OCI-LY3 (cell line): ENCODE data around the gene PIP5K1A.

Experiments
- H2AFZ ChIP-seq: fragments of 200-600, 300-600 bp; shearing (Covaris generic); 2 replicates; pipeline ENCODE4 v1.6.0; 2014; ENCODE audit warnings: antibody characterized with exemption, low read depth, low read length
- H3K27ac ChIP-seq: fragments of 200-600, 300-600 bp; sonication (generic); 2 replicates; pipeline ENCODE4 v1.5.1; 2014; ENCODE audit warnings: mild to moderate bottlenecking, low read length, moderate library complexity, mixed read lengths
- H3K27me3 ChIP-seq: fragments of 200-600, 300-600 bp; sonication (generic); 2 replicates; pipeline ENCODE4 v1.6.1; 2014; ENCODE audit warnings: low read depth, low read length, mixed read lengths
- H3K36me3 ChIP-seq: fragments of 200-600, 300-600 bp; sonication (generic); replicated peaks from 2 replicates; pipeline ENCODE3; 2014; ENCODE audit warnings: low read depth, low read length, mixed read lengths
- H3K4me1 ChIP-seq: fragments of 300-600, 200-600 bp; sonication (generic); 2 replicates; pipeline ENCODE4 v1.6.1; 2014; ENCODE audit warnings: low read length, mixed read lengths
- H3K4me2 ChIP-seq: fragments of 200-600, 300-600 bp; sonication (generic); 2 replicates; pipeline ENCODE4 v1.6.1; 2014; ENCODE audit warnings: low read length, mixed read lengths
- H3K4me3 ChIP-seq: fragments of 300-600, 200-600 bp; sonication (generic); 2 replicates; pipeline ENCODE4 v1.5.1; 2014; ENCODE audit warnings: antibody characterized with exemption, mild to moderate bottlenecking, low read length, moderate library complexity
- H3K79me2 ChIP-seq: fragments of 300-600, 200-600 bp; shearing (Covaris generic); 2 replicates; pipeline ENCODE4 v1.6.1; 2014; ENCODE audit warnings: mild to moderate bottlenecking, low read length, mixed read lengths
- H3K9ac ChIP-seq: fragments of 300-600, 200-600 bp; shearing (Covaris generic); 2 replicates; pipeline ENCODE4 v1.6.0; 2014; ENCODE audit warnings: mild to moderate bottlenecking, low read length, moderate library complexity
- H3K9me3 ChIP-seq: fragments of 200-600, 300-600 bp; shearing (Covaris generic); 2 replicates; pipeline ENCODE4 v1.6.1; 2014; ENCODE audit warnings: low read length, mixed read lengths; ENCODE audit not compliant: insufficient read depth
- H4K20me1 ChIP-seq: fragments of 200-600, 300-600 bp; sonication (generic); 2 replicates; pipeline ENCODE4 v1.6.1; 2016; ENCODE audit warnings: low read length, mixed read lengths; ENCODE audit not compliant: insufficient read depth
- EZH2phosphoT487 ChIP-seq: fragments of 200-600 bp; shearing (Covaris generic); IDR thresholded peaks from 2 replicates; pipeline ENCODE4 v1.6.1; 2018; ENCODE audit warnings: antibody characterized with exemption, mixed run types, low read depth
- TF ChIP-seq, protein P1 (sequence below): fragments of 200-600, 300-600 bp; sonication (generic); IDR thresholded peaks from 2 replicates; pipeline ENCODE4 v1.5.1; 2014; ENCODE audit warnings: antibody characterized with exemption, low read length, low read depth

PIP5K1A gene

DNA sequence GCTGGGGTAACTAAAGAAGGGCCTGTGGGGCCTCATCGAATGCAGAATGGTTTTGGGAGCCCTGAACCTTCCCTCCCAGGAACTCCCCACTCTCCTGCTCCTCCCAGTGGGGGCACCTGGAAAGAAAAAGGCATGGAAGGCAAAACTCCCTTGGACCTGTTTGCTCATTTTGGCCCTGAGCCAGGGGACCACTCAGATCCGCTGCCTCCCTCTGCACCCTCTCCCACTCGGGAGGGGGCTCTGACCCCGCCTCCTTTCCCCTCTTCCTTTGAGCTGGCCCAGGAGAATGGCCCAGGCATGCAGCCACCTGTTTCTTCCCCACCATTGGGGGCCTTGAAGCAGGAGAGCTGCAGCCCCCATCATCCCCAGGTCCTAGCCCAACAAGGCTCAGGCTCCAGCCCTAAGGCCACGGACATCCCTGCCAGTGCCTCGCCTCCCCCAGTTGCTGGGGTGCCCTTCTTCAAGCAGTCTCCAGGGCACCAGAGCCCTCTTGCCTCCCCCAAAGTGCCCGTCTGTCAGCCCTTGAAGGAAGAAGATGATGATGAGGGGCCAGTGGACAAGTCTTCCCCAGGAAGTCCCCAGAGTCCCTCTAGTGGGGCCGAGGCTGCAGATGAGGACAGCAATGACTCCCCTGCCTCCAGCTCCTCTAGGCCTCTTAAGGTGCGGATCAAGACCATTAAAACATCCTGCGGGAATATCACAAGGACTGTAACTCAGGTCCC is 88.4 kb downstream of the PIP5K1A start:
- no peak overlapping the region for H2AFZ ChIP-seq
- no peak overlapping the region for H3K27ac ChIP-seq
- no peaks in the 10 kb centered on the region for H3K27me3 ChIP-seq
- H3K4me2 ChIP-seq = no peak overlapping the region
- peaks cover 24% of the 10 kb centered on the region for H4K20me1 ChIP-seq
- H3K9me3 ChIP-seq = no peaks in the 10 kb centered on the region
- H3K79me2 ChIP-seq = peaks cover 38% of the 10 kb centered on the region
- no peak overlapping the region for H3K9ac ChIP-seq
- TF ChIP-seq, protein P1, sequence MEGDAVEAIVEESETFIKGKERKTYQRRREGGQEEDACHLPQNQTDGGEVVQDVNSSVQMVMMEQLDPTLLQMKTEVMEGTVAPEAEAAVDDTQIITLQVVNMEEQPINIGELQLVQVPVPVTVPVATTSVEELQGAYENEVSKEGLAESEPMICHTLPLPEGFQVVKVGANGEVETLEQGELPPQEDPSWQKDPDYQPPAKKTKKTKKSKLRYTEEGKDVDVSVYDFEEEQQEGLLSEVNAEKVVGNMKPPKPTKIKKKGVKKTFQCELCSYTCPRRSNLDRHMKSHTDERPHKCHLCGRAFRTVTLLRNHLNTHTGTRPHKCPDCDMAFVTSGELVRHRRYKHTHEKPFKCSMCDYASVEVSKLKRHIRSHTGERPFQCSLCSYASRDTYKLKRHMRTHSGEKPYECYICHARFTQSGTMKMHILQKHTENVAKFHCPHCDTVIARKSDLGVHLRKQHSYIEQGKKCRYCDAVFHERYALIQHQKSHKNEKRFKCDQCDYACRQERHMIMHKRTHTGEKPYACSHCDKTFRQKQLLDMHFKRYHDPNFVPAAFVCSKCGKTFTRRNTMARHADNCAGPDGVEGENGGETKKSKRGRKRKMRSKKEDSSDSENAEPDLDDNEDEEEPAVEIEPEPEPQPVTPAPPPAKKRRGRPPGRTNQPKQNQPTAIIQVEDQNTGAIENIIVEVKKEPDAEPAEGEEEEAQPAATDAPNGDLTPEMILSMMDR = no peak
- no peak overlapping the region for H3K4me3 ChIP-seq
- peaks cover 10% of the 10 kb centered on the region for H3K4me1 ChIP-seq
- H3K36me3 ChIP-seq = peaks cover 58% of the 10 kb centered on the region

DNA sequence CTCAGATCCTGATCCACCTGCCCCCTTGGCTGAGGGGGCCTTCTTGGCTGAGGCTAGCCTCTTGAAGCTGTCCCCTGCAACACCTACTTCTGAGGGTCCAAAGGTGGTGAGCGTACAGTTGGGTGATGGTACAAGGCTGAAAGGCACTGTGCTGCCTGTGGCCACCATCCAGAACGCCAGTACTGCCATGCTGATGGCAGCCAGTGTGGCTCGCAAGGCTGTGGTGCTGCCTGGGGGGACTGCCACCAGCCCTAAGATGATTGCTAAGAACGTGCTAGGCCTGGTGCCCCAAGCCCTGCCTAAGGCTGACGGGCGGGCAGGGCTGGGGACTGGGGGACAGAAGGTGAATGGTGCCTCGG is 89.0 kb downstream of the PIP5K1A start:
- Histone ChIP-seq H3K4me1 (peaks cover 10% of the 10 kb centered on the region), H2AFZ (no peak overlapping the region), H3K27ac (no peak overlapping the region), H3K36me3 (peaks cover 64% of the 10 kb centered on the region), H3K27me3 (no peaks in the 10 kb centered on the region), H3K4me2 (no peak overlapping the region), H3K9ac (no peak overlapping the region), H3K9me3 (no peaks in the 10 kb centered on the region), H3K79me2 (peaks cover 38% of the 10 kb centered on the region), H4K20me1 (peaks cover 24% of the 10 kb centered on the region), H3K4me3 (no peak overlapping the region)
- no peak for TF ChIP-seq EZH2phosphoT487
- TF ChIP-seq, protein P1 = no peak

DNA sequence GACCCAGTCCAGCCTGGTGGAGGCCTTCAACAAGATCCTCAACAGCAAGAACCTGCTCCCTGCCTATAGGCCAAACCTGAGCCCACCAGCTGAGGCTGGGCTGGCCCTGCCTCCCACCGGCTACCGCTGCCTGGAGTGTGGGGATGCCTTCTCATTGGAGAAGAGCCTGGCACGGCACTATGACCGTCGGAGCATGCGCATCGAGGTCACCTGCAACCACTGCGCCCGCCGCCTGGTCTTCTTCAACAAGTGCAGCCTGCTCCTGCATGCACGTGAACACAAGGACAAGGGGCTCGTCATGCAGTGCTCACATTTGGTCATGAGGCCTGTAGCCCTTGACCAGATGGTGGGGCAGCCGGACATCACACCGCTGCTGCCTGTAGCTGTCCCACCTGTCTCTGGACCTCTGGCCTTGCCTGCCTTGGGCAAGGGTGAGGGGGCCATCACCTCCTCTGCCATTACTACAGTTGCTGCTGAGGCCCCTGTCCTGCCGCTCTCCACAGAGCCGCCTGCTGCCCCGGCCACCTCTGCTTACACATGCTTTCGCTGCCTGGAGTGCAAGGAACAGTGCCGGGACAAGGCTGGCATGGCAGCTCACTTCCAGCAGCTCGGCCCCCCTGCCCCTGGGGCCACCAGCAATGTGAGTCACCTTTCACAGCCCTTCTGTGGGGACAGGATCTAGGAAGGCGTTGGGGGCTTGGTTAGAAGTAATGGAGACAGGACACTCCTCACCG is 89.6 kb downstream of the PIP5K1A start:
- Histone ChIP-seq H2AFZ (no peak overlapping the region), H3K9ac (no peak overlapping the region), H3K4me2 (no peak overlapping the region), H3K79me2 (peaks cover 32% of the 10 kb centered on the region), H3K27me3 (no peaks in the 10 kb centered on the region), H3K4me3 (no peak overlapping the region), H3K4me1 (peaks cover 10% of the 10 kb centered on the region), H3K9me3 (no peaks in the 10 kb centered on the region), H3K36me3 (peaks cover 70% of the 10 kb centered on the region), H3K27ac (no peak overlapping the region), H4K20me1 (peaks cover 24% of the 10 kb centered on the region)
- no peak for TF ChIP-seq EZH2phosphoT487
- TF ChIP-seq, protein P1 = no peak

DNA sequence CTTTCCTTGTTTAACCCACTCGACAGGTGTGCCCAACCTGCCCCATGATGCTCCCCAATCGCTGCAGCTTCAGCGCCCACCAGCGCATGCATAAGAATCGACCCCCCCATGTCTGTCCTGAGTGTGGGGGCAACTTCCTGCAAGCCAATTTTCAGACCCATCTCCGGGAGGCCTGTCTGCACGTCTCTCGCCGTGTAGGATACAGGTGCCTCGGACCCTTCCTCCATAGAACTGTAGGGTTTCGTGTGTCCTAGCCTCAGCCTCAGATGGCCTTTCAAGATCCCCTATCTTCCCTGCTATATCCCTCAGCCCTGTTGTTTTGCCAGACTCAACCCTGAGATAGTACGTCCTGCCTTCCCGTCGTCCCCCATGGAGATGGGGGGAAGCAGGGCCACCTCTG is 90.2 kb downstream of the PIP5K1A start:
- H2AFZ ChIP-seq = no peak overlapping the region
- TF ChIP-seq EZH2phosphoT487 = no peak
- TF ChIP-seq, protein P1 = no peak
- no peak overlapping the region for H3K27ac ChIP-seq
- H3K36me3 ChIP-seq = peaks cover 72% of the 10 kb centered on the region
- H3K4me2 ChIP-seq = no peak overlapping the region
- no peaks in the 10 kb centered on the region for H3K27me3 ChIP-seq
- H3K9me3 ChIP-seq = no peaks in the 10 kb centered on the region
- H3K9ac ChIP-seq = no peak overlapping the region
- H3K79me2 ChIP-seq = peaks cover 26% of the 10 kb centered on the region
- peaks cover 6% of the 10 kb centered on the region for H3K4me1 ChIP-seq
- H3K4me3 ChIP-seq = no peak overlapping the region
- peaks cover 23% of the 10 kb centered on the region for H4K20me1 ChIP-seq
